22Rv1 (cell line): ENCODE measurements around the gene MAST2.
"Not testable (repeated sequence)": the region's sequence is repeated elsewhere in the genome, so short reads cannot be mapped to it uniquely, and the experiment has no call there.

Source experiments
- H3K27ac ChIP-seq: fragments of 450-650 bp; 2 replicates; pipeline ENCODE4 v1.5.1; 2017
- CTCF ChIP-seq: fragments of 450-650 bp; IDR thresholded peaks from 2 replicates; pipeline ENCODE4 v1.5.1; 2017; ENCODE audit warnings: mild to moderate bottlenecking
- ZFX ChIP-seq: fragments of 450-650 bp; IDR thresholded peaks from 2 replicates; pipeline ENCODE4 v1.6.1; 2017; ENCODE audit warnings: antibody characterized with exemption, borderline replicate concordance

The MAST2 gene

GRCh38 chr1:45922813-45923212 lies 119.4 kb downstream of the MAST2 start:
- no peak overlapping the region for H3K27ac ChIP-seq
- no peak for TF ChIP-seq ZFX
- TF ChIP-seq CTCF: no peak

- no peak for TF ChIP-seq ZFX
- TF ChIP-seq CTCF: no peak
Observed at GRCh38 chr1:45923343-45923742, 119.9 kb downstream of the MAST2 start.

GRCh38 chr1:45924736-45925135 lies 121.3 kb downstream of the MAST2 start:
- TF ChIP-seq ZFX (no peak), CTCF (no peak)

More at GRCh38 chr1:45923343-45923742, 119.9 kb downstream of the MAST2 start:
- no peak overlapping the region for H3K27ac ChIP-seq

GRCh38 chr1:45925728-45926287 lies 122.4 kb downstream of the MAST2 start:
- TF ChIP-seq CTCF (no peak), ZFX (no peak)
- no peak overlapping the region for H3K27ac ChIP-seq

More at GRCh38 chr1:45924736-45925135, 121.3 kb downstream of the MAST2 start:
- H3K27ac ChIP-seq: no peak overlapping the region

GRCh38 chr1:45926330-45926729 lies 122.9 kb downstream of the MAST2 start:
- TF ChIP-seq CTCF (no peak), ZFX (no peak)
- no peak overlapping the region for H3K27ac ChIP-seq

GRCh38 chr1:45927231-45927915 lies 124.0 kb downstream of the MAST2 start:
- not testable (repeated sequence) for H3K27ac ChIP-seq

- no peak overlapping the region for H3K27ac ChIP-seq
- TF ChIP-seq CTCF (no peak), ZFX (no peak)
Observed at GRCh38 chr1:45928486-45929205, 125.2 kb downstream of the MAST2 start.
